GM12878 (cell line): ENCODE measurements around the gene TPPP. TPM values are rescaled to one million over a fixed set of nuclear protein-coding genes. Genes with fewer than 3 reads are reported as not detected.

Experiments used
- ATAC-seq: fragments of 200-7000 bp; cut with Tn5 transposase; 3 replicates; pipeline ENCODE4 v1.9.1; 2020; ENCODE audit warnings: mild to moderate bottlenecking, moderate library complexity
- BruUV-seq: library from RNA; stranded (reverse); fragments of 400-500 nt; replicated peaks from 2 replicates; lab custom pipeline; 2021; lab: Mats Ljungman, UMichigan
- CTCF ChIA-PET: fragments of 300-600 bp; sonication (Branson Sonifier 250); formaldehyde crosslinking; extraction: SDS; loops from one replicate; lab custom pipeline; 2021; ENCODE audit warnings: inconsistent platforms; lab: Yijun Ruan, JAX
- POLR2A ChIA-PET: fragments of 350-600 bp; formaldehyde crosslinking; extraction: SDS; loops from one replicate; lab custom pipeline; 2021; ENCODE audit warnings: inconsistent platforms; lab: Charles Lee
- RAD21 ChIA-PET: fragments of 300-600 bp; sonication (Branson Sonifier 250); formaldehyde crosslinking; loops from one replicate; lab custom pipeline; 2023; ENCODE audit warnings: antibody characterized with exemption; ENCODE audit not compliant: unreplicated experiment; lab: Charles Lee
- SMC1A ChIA-PET: fragments of 300-600 bp; sonication (Branson Sonifier 250); formaldehyde crosslinking; loops from one replicate; lab custom pipeline; 2023; ENCODE audit not compliant: unreplicated experiment, uncharacterized antibody; lab: Charles Lee
- DNase-seq: peaks from one replicate; pipeline ENCODE4 v3.0.0-alpha.2; 2011; ENCODE audit warnings: low read depth, low spot score
- FAIRE-seq: peaks from 3 replicates; lab custom pipeline; 2011; peaks lifted over from hg19 to GRCh38; lab: Jason Lieb, UNC
- H2AFZ ChIP-seq: 2 replicates; pipeline ENCODE4 v1.6.0; 2011; ENCODE audit warnings: low read depth, low read length, control low read depth; ENCODE audit not compliant: control insufficient read depth
- H3K27ac ChIP-seq: 2 replicates; pipeline ENCODE4 v1.5.1; 2011; ENCODE audit warnings: control low read depth; ENCODE audit not compliant: control insufficient read depth, insufficient read depth
- H3K27me3 ChIP-seq, 2 experiments: replicated peaks in 1 of 2; 2 replicates each; pipeline versions ENCODE4 v1.6.0 to v1.6.1; 2011; ENCODE audit warnings: low read length in 1 of 2; ENCODE audit not compliant: control insufficient read depth in 2 of 2, insufficient read depth in 2 of 2
- H3K36me3 ChIP-seq, 2 experiments: 2 replicates each; pipeline ENCODE4 v1.5.1; 2011; ENCODE audit warnings: low read length in 1 of 2; ENCODE audit not compliant: control insufficient read depth in 2 of 2, insufficient read depth in 2 of 2
- H3K4me1 ChIP-seq: 2 replicates; pipeline ENCODE4 v1.6.1; 2011; ENCODE audit warnings: mild to moderate bottlenecking, low read length, moderate library complexity, mixed read lengths; ENCODE audit not compliant: control insufficient read depth, insufficient read depth
- H3K4me2 ChIP-seq: 2 replicates; pipeline ENCODE4 v1.6.0; 2011; ENCODE audit warnings: control low read depth; ENCODE audit not compliant: control insufficient read depth, insufficient read depth
- H3K4me3 ChIP-seq: fragments of 200-600 bp; sonication (generic); 2 replicates; pipeline ENCODE4 v1.5.1; 2016
- H3K79me2 ChIP-seq: 2 replicates; pipeline ENCODE4 v1.6.0; 2011; ENCODE audit warnings: low read length; ENCODE audit not compliant: control insufficient read depth, insufficient read depth
- H3K9ac ChIP-seq: 2 replicates; pipeline ENCODE4 v1.8.0; 2011; ENCODE audit warnings: low read length, control low read depth, mixed read lengths; ENCODE audit not compliant: control insufficient read depth, insufficient read depth
- H3K9me3 ChIP-seq: replicated peaks from 3 replicates; pipeline ENCODE4 v1.5.1; 2011; ENCODE audit warnings: mild to moderate bottlenecking, low read length; ENCODE audit not compliant: control insufficient read depth, insufficient read depth
- H4K20me1 ChIP-seq: 2 replicates; pipeline ENCODE4 v1.6.0; 2011; ENCODE audit not compliant: control insufficient read depth, insufficient read depth
- BRCA1 ChIP-seq: IDR thresholded peaks from 2 replicates; pipeline ENCODE4 v1.6.1; 2011; ENCODE audit warnings: low read depth, low read length, improper control_type of control experiment
- CBFB ChIP-seq: IDR thresholded peaks from 2 replicates; pipeline ENCODE4 v1.6.1; 2016; ENCODE audit warnings: antibody characterized with exemption, low read depth
- EP300 ChIP-seq, 2 experiments: fragments of 150-350 bp in 1 of 2; IDR thresholded peaks; 2 replicates each; pipeline ENCODE4 v1.6.1; 2011 to 2012; ENCODE audit warnings: low read depth in 2 of 2, low read length in 2 of 2, borderline replicate concordance in 1 of 2, improper control_type of control experiment in 1 of 2, inconsistent platforms in 1 of 2; ENCODE audit not compliant: control insufficient read depth in 1 of 2
- MLLT1 ChIP-seq: fragments of 450-650 bp; IDR thresholded peaks from 2 replicates; pipeline ENCODE4 v1.6.1; 2016; ENCODE audit warnings: mild to moderate bottlenecking
- NR2C1 ChIP-seq: fragments of 450-650 bp; IDR thresholded peaks from 2 replicates; pipeline ENCODE4 v1.6.1; 2017; ENCODE audit warnings: antibody characterized with exemption, mild to moderate bottlenecking, moderate library complexity
- RCOR1 ChIP-seq: conservative IDR thresholded peaks from 2 replicates; pipeline ENCODE4 v1.6.1; 2012; ENCODE audit warnings: low read depth, low read length, improper control_type of control experiment
- SMARCA5 ChIP-seq: fragments of 450-650 bp; IDR thresholded peaks from 2 replicates; pipeline ENCODE4 v1.6.1; 2017; ENCODE audit warnings: mild to moderate bottlenecking
- YY1 ChIP-seq: IDR thresholded peaks from 2 replicates; pipeline ENCODE4 v1.6.1; 2011; ENCODE audit warnings: low read depth, mild to moderate bottlenecking, low read length
- WGBS: methylation state at CpG from one replicate; pipeline ENCODE4 v1.1.6; 2016; ENCODE audit warnings: low lambda C conversion rate; ENCODE audit not compliant: insufficient replicate concordance, insufficient coverage; ENCODE audit errors: missing lambda C conversion rate; 5-methylcytosine and 5-hydroxymethylcytosine counted together
- in situ Hi-C: fragments of 300-500 bp; cut with MboI; formaldehyde crosslinking; loops from 9 replicates; pipeline ENCODE4 v1.14.3; 2018; ENCODE audit warnings: mixed read lengths
- intact Hi-C: fragments of 100-400 bp; cut with micrococcal nuclease; formaldehyde crosslinking; loops from one replicate; pipeline ENCODE4 v1.14.2; 2022; ENCODE audit not compliant: unreplicated experiment
- polyA plus RNA-seq, 11 experiments: library from polyadenylated mRNA; depleted of rRNA in 4 of 11; unstranded in 6 of 11; stranded (reverse) in 5 of 11; fragments of >200 nt; fragmentation: Nextera tagmentation in 4 of 11; fragmentation: Illumina TruSeq in 1 of 11; extraction: Ambion mirVana in 4 of 11; extraction: Trizol in 1 of 11; gene quantifications; 1 replicate in 1 of 11; 2 replicates in 10 of 11; pipeline versions ENCODE4 v1.2.1 to v1.2.3, GENCODE V29; 2011 to 2016; ENCODE audit warnings: inconsistent platforms in 2 of 11, missing spikeins in 2 of 11, low read depth in 1 of 11
- total RNA-seq, 4 experiments: library from RNA; depleted of rRNA in 3 of 4; stranded (reverse); fragments of >200 nt in 3 of 4; fragmentation: Illumina TruSeq in 1 of 4; extraction: Trizol in 1 of 4; gene quantifications; 2 replicates each; pipeline versions ENCODE4 v1.2.1 to v1.2.3, GENCODE V29; 2013 to 2021
- TF ChIP-seq, protein P1 (sequence below): IDR thresholded peaks from 2 replicates; pipeline ENCODE4 v1.6.1; 2011; ENCODE audit warnings: low read depth, mild to moderate bottlenecking, low read length, moderate library complexity, borderline replicate concordance; ENCODE audit errors: extremely low read depth
- TF ChIP-seq, protein P2 (sequence below), 3 experiments: IDR thresholded peaks in 2 of 3; conservative IDR thresholded peaks in 1 of 3; 2 replicates each; pipeline ENCODE4 v1.5.1; 2011; ENCODE audit warnings: low read depth in 3 of 3, low read length in 3 of 3, mild to moderate bottlenecking in 3 of 3, control low read depth in 2 of 3, moderate library complexity in 2 of 3, inconsistent platforms in 1 of 3, mixed read lengths in 1 of 3; ENCODE audit not compliant: control insufficient read depth in 2 of 3, insufficient read depth in 1 of 3; ENCODE audit errors: extremely low read depth in 1 of 3

The TPPP gene
- total and polyA plus RNA-seq, 10 of the 15 experiments (the other 5 are each of a cell fraction or from before 2014, with no cell fraction given), result under 0.01 to 0.24 (median 0.04) TPM; not detected in 4

DNA sequence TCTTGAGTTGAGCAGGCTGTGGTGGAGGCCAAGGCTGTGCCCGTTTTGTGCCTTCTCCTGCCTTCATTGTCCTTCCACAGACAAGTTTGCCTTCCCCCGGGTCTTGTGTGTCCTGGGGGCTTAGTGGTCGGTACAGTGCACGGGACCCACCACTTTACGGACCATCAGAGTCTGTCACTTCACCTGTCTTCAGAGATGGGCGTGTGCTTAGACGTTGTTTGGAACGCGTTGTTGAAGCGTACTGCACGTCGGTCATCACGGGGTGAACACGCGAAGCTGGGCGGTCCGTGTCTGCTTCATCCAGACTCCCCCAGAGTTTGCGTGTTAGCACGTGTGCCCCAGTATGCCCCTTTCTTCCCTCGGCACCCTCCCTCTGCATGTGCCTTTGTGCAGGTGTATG is 56.2 kb downstream of the TPPP start:
- Histone ChIP-seq H3K27me3 (no peaks in the 10 kb centered on the region), H3K27ac (no peak overlapping the region), H3K4me2 (no peak overlapping the region), H3K9ac (no peak overlapping the region), H3K79me2 (no peaks in the 10 kb centered on the region), H3K9me3 (no peaks in the 10 kb centered on the region; the same call in 2 of the 3 replicates), H2AFZ (no peak overlapping the region), H3K4me3 (no peak overlapping the region), H4K20me1 (no peaks in the 10 kb centered on the region), H3K36me3 (peaks cover 11 to 35% of the 10 kb centered on the region in 2 experiments; a peak in 3 of 4 replicates), H3K4me1 (no peaks in the 10 kb centered on the region)
- FAIRE-seq (no peak), DNase-seq (no peak), ATAC-seq (no peak)
- TF ChIP-seq RCOR1 (no peak), SMARCA5 (no peak)
- WGBS, result 89% methylated on average over 20 of the region's 20 CpGs
- ChIA-PET RAD21 (no interaction called here), CTCF (no interaction called here), SMC1A (no interaction called here), POLR2A (no interaction called here)
- no TSS peak for BruUV-seq
- in situ Hi-C loops, result no loop called here
- intact Hi-C loops, result no loop called here

- in situ Hi-C loops, result no loop called here
- 94% methylated on average over 18 of the region's 18 CpGs for WGBS
- H3K27ac ChIP-seq, result no peak overlapping the region
- no peak overlapping the region for H2AFZ ChIP-seq
- ChIA-PET POLR2A (no interaction called here), RAD21 (no interaction called here), SMC1A (no interaction called here), CTCF (no interaction called here)
- no peak overlapping the region for H3K4me2 ChIP-seq
- BruUV-seq, result no TSS peak
- H3K79me2 ChIP-seq, result no peaks in the 10 kb centered on the region
- no peak for DNase-seq
- intact Hi-C loops, result no loop called here
- H3K9ac ChIP-seq, result no peak overlapping the region
- no peak for FAIRE-seq
- no peak for ATAC-seq
- H3K36me3 ChIP-seq, result peaks cover 11 to 25% of the 10 kb centered on the region in 2 experiments; a peak in 3 of 4 replicates
- no peaks in the 10 kb centered on the region for H3K4me1 ChIP-seq
- TF ChIP-seq CBFB (no peak), NR2C1 (no peak), BRCA1 (no peak), EP300 (IDR thresholded peaks at IDR 0.05; ENCODE audit: borderline replicate concordance in 1 of 2, control insufficient read depth in 1 of 2, low read depth in 2 of 2, low read length in 2 of 2) (no peak), MLLT1 (no peak), YY1 (no peak)
- TF ChIP-seq, protein P1, sequence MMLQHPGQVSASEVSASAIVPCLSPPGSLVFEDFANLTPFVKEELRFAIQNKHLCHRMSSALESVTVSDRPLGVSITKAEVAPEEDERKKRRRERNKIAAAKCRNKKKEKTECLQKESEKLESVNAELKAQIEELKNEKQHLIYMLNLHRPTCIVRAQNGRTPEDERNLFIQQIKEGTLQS, result no peak
- TF ChIP-seq, protein P2, sequence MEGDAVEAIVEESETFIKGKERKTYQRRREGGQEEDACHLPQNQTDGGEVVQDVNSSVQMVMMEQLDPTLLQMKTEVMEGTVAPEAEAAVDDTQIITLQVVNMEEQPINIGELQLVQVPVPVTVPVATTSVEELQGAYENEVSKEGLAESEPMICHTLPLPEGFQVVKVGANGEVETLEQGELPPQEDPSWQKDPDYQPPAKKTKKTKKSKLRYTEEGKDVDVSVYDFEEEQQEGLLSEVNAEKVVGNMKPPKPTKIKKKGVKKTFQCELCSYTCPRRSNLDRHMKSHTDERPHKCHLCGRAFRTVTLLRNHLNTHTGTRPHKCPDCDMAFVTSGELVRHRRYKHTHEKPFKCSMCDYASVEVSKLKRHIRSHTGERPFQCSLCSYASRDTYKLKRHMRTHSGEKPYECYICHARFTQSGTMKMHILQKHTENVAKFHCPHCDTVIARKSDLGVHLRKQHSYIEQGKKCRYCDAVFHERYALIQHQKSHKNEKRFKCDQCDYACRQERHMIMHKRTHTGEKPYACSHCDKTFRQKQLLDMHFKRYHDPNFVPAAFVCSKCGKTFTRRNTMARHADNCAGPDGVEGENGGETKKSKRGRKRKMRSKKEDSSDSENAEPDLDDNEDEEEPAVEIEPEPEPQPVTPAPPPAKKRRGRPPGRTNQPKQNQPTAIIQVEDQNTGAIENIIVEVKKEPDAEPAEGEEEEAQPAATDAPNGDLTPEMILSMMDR (IDR thresholded peaks at IDR 0.05 in 2 of 3, conservative IDR thresholded peaks at IDR 0.05 in 1 of 3; ENCODE audit: control insufficient read depth in 2 of 3, extremely low read depth in 1 of 3, insufficient read depth in 1 of 3, low read depth in 3 of 3, low read length in 3 of 3), result no peak
- H3K9me3 ChIP-seq, result no peaks in the 10 kb centered on the region; the same call in 2 of the 3 replicates
- H4K20me1 ChIP-seq, result no peaks in the 10 kb centered on the region
- H3K27me3 ChIP-seq, result no peaks in the 10 kb centered on the region
- no peak overlapping the region for H3K4me3 ChIP-seq
These were observed 57.7 kb downstream of the TPPP start for GRCh38 chr5:635306-636055.
